Urinary bladder (tissue), 4 donors: ENCODE data around the gene GDI1. TPM values are rescaled to one million over a fixed set of nuclear protein-coding genes. Genes with fewer than 3 reads are reported as not detected.
A peak's percentile ranks its signal among the peaks of the same experiment; 100 is the strongest.

Source experiments
- DNase-seq: peaks from one replicate; pipeline ENCODE4 v3.0.0-alpha.2; 2015; ENCODE audit errors: extremely low spot score
- H3K27ac ChIP-seq: one replicate; pipeline ENCODE4 v1.5.1; 2013; ENCODE audit warnings: low read depth, mild to moderate bottlenecking, moderate library complexity
- H3K36me3 ChIP-seq: one replicate; pipeline ENCODE4 v1.6.1; 2013; ENCODE audit warnings: mild to moderate bottlenecking, moderate library complexity; ENCODE audit not compliant: insufficient read depth
- H3K4me1 ChIP-seq: one replicate; pipeline ENCODE4 v1.6.1; 2013; ENCODE audit warnings: mild to moderate bottlenecking, moderate library complexity; ENCODE audit not compliant: insufficient read depth
- H3K4me3 ChIP-seq: one replicate; pipeline ENCODE4 v1.5.1; 2013; ENCODE audit warnings: low read depth, low read length
- WGBS: extraction: QIAGEN DNeasy Blood & Tissue Kit; methylation state at CpG from one replicate; pipeline ENCODE4 v1.1.7; 2013; 5-methylcytosine and 5-hydroxymethylcytosine counted together
- polyA plus RNA-seq: library from polyadenylated mRNA; stranded (reverse); fragments of 200-250 nt; gene quantifications from one replicate; pipeline ENCODE4 v1.2.3, GENCODE V29; 2013
- total RNA-seq: library from RNA; depleted of rRNA; stranded (reverse); fragments of >200 nt; gene quantifications from one replicate; pipeline ENCODE4 v1.2.3, GENCODE V29; 2014
- donor health status: healthy with polysubstance abuse.
- donor health status: healthy.

Gene GDI1
- total and polyA plus RNA-seq, 2 donors = 33.0 to 138 TPM

GRCh38 chrX:154401045-154401799, 35.7 kb upstream of the GDI1 start:
- H3K4me3 ChIP-seq = no peak overlapping the region
- H3K4me1 ChIP-seq = no peaks in the 10 kb centered on the region
- no peak for DNase-seq
- peaks cover 3% of the 10 kb centered on the region for H3K36me3 ChIP-seq
- peak overlapping the region; percentile 45 for H3K27ac ChIP-seq
- 40% methylated on average over 6 of the region's 6 CpGs for WGBS

DNA sequence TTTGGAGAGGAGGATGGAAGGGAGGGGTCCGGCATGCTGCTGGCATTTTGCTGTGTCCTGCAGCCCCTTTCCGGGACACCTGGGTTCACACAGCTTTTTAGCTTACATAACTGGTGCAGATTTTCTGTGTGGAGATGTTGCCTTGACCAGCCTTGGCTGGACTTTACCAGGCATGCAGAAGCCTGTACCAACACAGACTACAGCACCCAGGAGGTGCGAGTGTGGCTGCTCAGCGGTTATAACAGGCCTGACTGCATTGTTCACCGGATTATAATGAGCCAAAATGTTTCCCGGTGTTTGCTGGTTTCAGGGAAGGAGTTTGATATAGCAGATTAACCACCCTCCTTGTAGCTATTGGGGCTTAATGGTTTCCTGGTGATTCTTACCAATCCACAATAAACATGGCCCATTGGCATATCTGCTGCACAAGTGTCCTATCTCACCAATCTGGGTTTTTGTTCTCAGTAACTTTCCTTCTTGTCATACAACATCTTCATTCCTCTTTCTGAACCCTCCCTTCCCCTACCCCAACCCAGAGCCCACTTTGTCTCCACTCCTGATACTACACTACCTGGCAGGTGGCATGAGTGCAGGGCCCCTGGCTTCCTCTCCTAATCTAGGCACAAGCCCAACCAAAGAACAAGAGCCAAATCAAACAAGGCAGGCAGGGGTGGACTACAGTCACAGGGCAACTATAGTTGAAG, 34.9 kb upstream of the GDI1 start:
- H3K27ac ChIP-seq = no peak overlapping the region
- peaks cover 3% of the 10 kb centered on the region for H3K36me3 ChIP-seq
- DNase-seq = no peak
- WGBS = 50% methylated on average over 6 of the region's 6 CpGs
- H3K4me3 ChIP-seq = no peak overlapping the region
- no peaks in the 10 kb centered on the region for H3K4me1 ChIP-seq

GRCh38 chrX:154402622-154403127, 34.3 kb upstream of the GDI1 start:
- Histone ChIP-seq H3K4me3 (no peak overlapping the region), H3K27ac (no peak overlapping the region), H3K36me3 (peaks cover 3% of the 10 kb centered on the region), H3K4me1 (no peaks in the 10 kb centered on the region)
- DNase-seq = no peak
- WGBS = 79% methylated on average over 19 of the region's 19 CpGs

DNA sequence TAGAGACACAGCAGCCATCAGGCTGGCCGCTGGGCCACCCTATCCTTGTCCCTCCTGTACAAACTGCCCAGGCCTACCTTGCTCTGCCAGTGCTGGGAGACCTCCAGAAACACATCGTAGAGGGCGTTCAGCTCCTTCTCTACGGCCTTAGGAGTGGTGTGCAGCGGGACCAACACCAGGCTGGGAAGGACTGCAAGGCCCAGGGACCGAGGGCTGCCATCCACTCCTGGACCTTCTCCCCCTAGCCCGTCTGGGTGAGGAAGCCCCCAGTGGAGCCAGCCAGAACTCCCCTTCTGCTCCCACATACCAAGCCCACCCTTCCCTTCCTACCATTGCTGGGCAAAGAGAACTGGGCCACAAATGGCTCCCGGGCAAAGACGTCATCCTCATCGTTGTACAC, 33.8 kb upstream of the GDI1 start:
- Histone ChIP-seq H3K4me3 (no peak overlapping the region), H3K4me1 (no peaks in the 10 kb centered on the region), H3K36me3 (peaks cover 3% of the 10 kb centered on the region), H3K27ac (no peak overlapping the region)
- no peak for DNase-seq
- WGBS = 79% methylated on average over 10 of the region's 10 CpGs

- DNase-seq = no peak
- Histone ChIP-seq H3K36me3 (peaks cover 3% of the 10 kb centered on the region), H3K27ac (no peak overlapping the region), H3K4me1 (no peaks in the 10 kb centered on the region), H3K4me3 (no peak overlapping the region)
- 92% methylated on average over 4 of the region's 4 CpGs for WGBS
Observed at GRCh38 chrX:154403858-154404257, 33.1 kb upstream of the GDI1 start.

- DNase-seq = no peak
- no peak overlapping the region for H3K4me3 ChIP-seq
- 93% methylated on average over 16 of the region's 16 CpGs for WGBS
- no peaks in the 10 kb centered on the region for H3K4me1 ChIP-seq
- H3K27ac ChIP-seq = no peak overlapping the region
- peaks cover 3% of the 10 kb centered on the region for H3K36me3 ChIP-seq
Observed at GRCh38 chrX:154404625-154405192, 32.2 kb upstream of the GDI1 start.

GRCh38 chrX:154408659-154409221, 28.2 kb upstream of the GDI1 start:
- H3K27ac ChIP-seq = peak overlapping the region; percentile 45
- no peaks in the 10 kb centered on the region for H3K36me3 ChIP-seq
- WGBS = 39% methylated on average over 10 of the region's 10 CpGs
- no peak for DNase-seq
- no peaks in the 10 kb centered on the region for H3K4me1 ChIP-seq
- peak overlapping the region; percentile 24 for H3K4me3 ChIP-seq

- Histone ChIP-seq H3K27ac (peak within 1 kb of the TSS; percentile 66), H3K4me3 (peak within 1 kb of the TSS; percentile 24), H3K4me1 (no peaks in the 10 kb centered on the region), H3K36me3 (no peaks in the 10 kb centered on the region)
- DNase-seq = no peak
- 40% methylated on average over 26 of the region's 26 CpGs for WGBS
Observed at GRCh38 chrX:154409222-154409871, 27.6 kb upstream of the GDI1 start, which contains the start of gene DNASE1L1. DNASE1L1 (minus strand) TSS chrX:154409254; CDS start chrX:154405568, 3,686 bp downstream.

DNA sequence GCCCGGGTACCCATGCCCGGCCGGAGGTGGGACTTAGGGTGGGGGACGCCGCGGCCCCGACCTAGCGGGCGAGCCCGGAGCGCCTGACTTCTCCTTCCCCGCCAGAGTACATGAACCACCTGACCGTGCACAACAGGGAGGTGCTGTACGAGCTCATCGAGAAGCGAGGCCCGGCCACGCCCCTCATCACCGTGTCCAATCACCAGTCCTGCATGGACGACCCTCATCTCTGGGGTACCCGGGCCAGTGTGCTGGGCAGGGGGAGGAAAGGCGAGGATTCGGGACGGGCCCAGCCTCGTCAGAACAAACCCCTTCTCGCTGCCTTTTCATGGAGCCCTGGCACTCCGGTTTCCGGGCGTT, 25.0 kb upstream of the GDI1 start:
- Histone ChIP-seq H3K27ac (peak overlapping the region; percentile 99), H3K4me1 (no peaks in the 10 kb centered on the region), H3K36me3 (no peaks in the 10 kb centered on the region), H3K4me3 (peak overlapping the region; percentile 80)
- WGBS = 2% methylated on average over 29 of the region's 29 CpGs
- DNase-seq = no peak

GRCh38 chrX:154412468-154412867, 24.5 kb upstream of the GDI1 start:
- no peaks in the 10 kb centered on the region for H3K36me3 ChIP-seq
- H3K4me1 ChIP-seq = no peaks in the 10 kb centered on the region
- DNase-seq = no peak
- H3K27ac ChIP-seq = no peak overlapping the region
- H3K4me3 ChIP-seq = peak overlapping the region; percentile 80
- 31% methylated on average over 4 of the region's 4 CpGs for WGBS

DNA sequence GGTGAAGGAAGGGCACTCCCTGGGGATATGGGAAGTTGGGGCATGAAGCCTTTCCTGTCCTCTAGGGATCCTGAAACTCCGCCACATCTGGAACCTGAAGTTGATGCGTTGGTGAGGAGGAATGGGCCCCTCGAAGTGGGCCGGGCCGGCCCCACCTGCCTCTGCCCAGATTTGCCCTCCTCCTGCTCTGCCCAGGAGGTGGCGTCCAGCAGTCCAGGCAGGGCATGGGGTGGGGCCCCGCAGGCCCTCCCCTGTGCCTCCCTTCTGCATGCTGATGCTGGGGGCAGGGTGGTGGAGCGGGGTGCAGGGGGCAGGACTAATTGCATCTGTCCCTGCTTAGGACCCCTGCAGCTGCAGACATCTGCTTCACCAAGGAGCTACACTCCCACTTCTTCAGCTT, 23.8 kb upstream of the GDI1 start:
- H3K4me3 ChIP-seq = no peak overlapping the region
- H3K27ac ChIP-seq = no peak overlapping the region
- H3K36me3 ChIP-seq = no peaks in the 10 kb centered on the region
- WGBS = 78% methylated on average over 8 of the region's 8 CpGs
- no peak for DNase-seq
- H3K4me1 ChIP-seq = no peaks in the 10 kb centered on the region

DNA sequence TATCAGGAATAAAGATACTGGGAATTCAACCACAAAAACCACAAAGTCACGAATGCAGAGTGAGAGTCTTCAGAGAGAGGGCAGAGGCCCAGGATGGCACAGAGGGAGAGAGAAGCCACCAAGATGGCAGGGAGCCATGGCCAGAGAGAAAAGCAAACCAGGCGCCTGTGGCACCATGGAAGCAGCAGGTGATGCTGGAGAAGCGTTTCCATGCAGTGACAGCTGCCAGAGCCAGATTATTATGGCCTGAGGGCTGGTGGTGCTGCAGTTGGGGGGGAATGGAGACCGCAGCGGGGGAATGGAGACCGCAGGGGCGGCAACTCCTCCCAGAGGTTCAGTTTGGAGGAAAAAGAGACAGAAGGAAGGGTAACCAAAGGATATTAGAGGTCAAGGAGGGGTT, 19.8 kb upstream of the GDI1 start:
- DNase-seq = no peak
- H3K4me1 ChIP-seq = no peaks in the 10 kb centered on the region
- no peak overlapping the region for H3K4me3 ChIP-seq
- H3K36me3 ChIP-seq = no peaks in the 10 kb centered on the region
- WGBS = 74% methylated on average over 7 of the region's 7 CpGs
- H3K27ac ChIP-seq = no peak overlapping the region

DNA sequence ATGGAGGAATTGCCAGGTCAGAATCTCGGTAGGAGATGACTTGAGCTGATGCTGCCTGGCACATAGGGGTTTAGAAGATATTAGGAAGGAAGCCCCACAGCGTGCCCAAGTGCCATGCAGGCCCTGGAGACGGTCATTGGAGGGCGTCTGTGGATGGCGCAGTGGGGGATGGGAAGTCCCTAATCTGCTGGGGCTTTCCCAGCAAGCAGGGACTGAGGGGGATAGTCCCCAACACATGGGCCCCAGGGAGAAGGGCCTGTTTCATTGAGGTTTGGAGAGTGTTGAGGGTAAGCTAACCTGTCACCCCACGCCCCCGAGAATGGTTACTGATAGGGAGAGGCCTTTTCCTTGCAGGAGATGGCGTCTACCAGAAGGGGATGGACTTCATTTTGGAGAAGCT, 17.8 kb upstream of the GDI1 start:
- DNase-seq = no peak
- 90% methylated on average over 8 of the region's 8 CpGs for WGBS
- no peak overlapping the region for H3K27ac ChIP-seq
- no peaks in the 10 kb centered on the region for H3K4me1 ChIP-seq
- H3K4me3 ChIP-seq = no peak overlapping the region
- H3K36me3 ChIP-seq = no peaks in the 10 kb centered on the region
